Calu3 (cell line): ENCODE data around the gene DNTTIP2. TPM values are rescaled to one million over a fixed set of nuclear protein-coding genes. Genes with fewer than 3 reads are reported as not detected.
"Not testable (repeated sequence)": the region's sequence is repeated elsewhere in the genome, so short reads cannot be mapped to it uniquely, and the experiment has no call there.

ENCODE experiments used
- BruUV-seq: library from RNA; stranded (reverse); fragments of 400-500 nt; replicated peaks from 2 replicates; lab custom pipeline; 2021; lab: Mats Ljungman, UMichigan
- CTCF ChIA-PET: fragments of 300-600 bp; sonication (Branson Sonifier 250); formaldehyde crosslinking; loops from one replicate; lab custom pipeline; 2022; ENCODE audit warnings: antibody characterized with exemption; lab: Charles Lee
- DNase-seq: peaks from one replicate; pipeline ENCODE4 v3.0.0; 2022
- H3K27ac Mint-ChIP-seq: one replicate; pipeline ENCODE4 v1.8.0; 2022; ENCODE audit warnings: mixed read lengths; ENCODE audit not compliant: unreplicated experiment
- H3K27me3 Mint-ChIP-seq: one replicate; pipeline ENCODE4 v1.8.0; 2022; ENCODE audit warnings: mixed read lengths; ENCODE audit not compliant: unreplicated experiment
- H3K36me3 Mint-ChIP-seq: one replicate; pipeline ENCODE4 v1.8.0; 2022; ENCODE audit warnings: mild to moderate bottlenecking, moderate library complexity, mixed read lengths; ENCODE audit not compliant: insufficient read depth, unreplicated experiment
- H3K4me1 Mint-ChIP-seq: one replicate; pipeline ENCODE4 v1.8.0; 2022; ENCODE audit warnings: mild to moderate bottlenecking, low read depth, mixed read lengths; ENCODE audit not compliant: unreplicated experiment
- H3K4me3 Mint-ChIP-seq: one replicate; pipeline ENCODE4 v1.8.0; 2022; ENCODE audit warnings: mild to moderate bottlenecking, low read depth, moderate library complexity, mixed read lengths; ENCODE audit not compliant: unreplicated experiment
- H3K9me3 Mint-ChIP-seq: one replicate; pipeline ENCODE4 v1.8.0; 2022; ENCODE audit warnings: low read depth, mixed read lengths; ENCODE audit not compliant: unreplicated experiment
- CTCF ChIP-seq: fragments of 200-600 bp; IDR thresholded peaks from one replicate; pipeline ENCODE4 v1.8.0; 2022; ENCODE audit warnings: antibody characterized with exemption; ENCODE audit not compliant: unreplicated experiment
- intact Hi-C: fragments of 100-400 bp; cut with micrococcal nuclease; formaldehyde crosslinking; loops from one replicate; pipeline ENCODE4 v1.10.0; 2022; ENCODE audit not compliant: unreplicated experiment
- total RNA-seq: library from RNA; stranded (reverse); gene quantifications from 2 replicates; pipeline ENCODE4 v1.2.3, GENCODE V29; 2022

Gene DNTTIP2
- total RNA-seq, 1 experiment from 2014 or later: 71.8 TPM

- Mint-ChIP-seq H3K27me3 (peaks cover 16% of the 10 kb centered on the region), H3K9me3 (peaks cover 9% of the 10 kb centered on the region), H3K4me3 (no peak overlapping the region), H3K36me3 (peaks cover 20% of the 10 kb centered on the region), H3K27ac (no peak overlapping the region), H3K4me1 (no peaks in the 10 kb centered on the region)
- TF ChIP-seq CTCF: no peak
- DNase-seq: no peak
- no TSS peak for BruUV-seq
- intact Hi-C loops: no loop called here
- CTCF ChIA-PET: no interaction called here
These were observed 27.7 kb downstream of the DNTTIP2 start for GRCh38 chr1:93851327-93851712.

GRCh38 chr1:93850687-93851326 lies 28.2 kb downstream of the DNTTIP2 start:
- peaks cover 25% of the 10 kb centered on the region for H3K36me3 Mint-ChIP-seq
- H3K27me3 Mint-ChIP-seq: peaks cover 15% of the 10 kb centered on the region
- BruUV-seq, H3K4me1 Mint-ChIP-seq, H3K4me3 Mint-ChIP-seq, H3K9me3 Mint-ChIP-seq, H3K27ac Mint-ChIP-seq, intact Hi-C loops, CTCF ChIA-PET: not testable (repeated sequence)
- TF ChIP-seq CTCF: peak; percentile 73
- DNase-seq: peak; percentile 62

GRCh38 chr1:93848350-93848883 lies 30.6 kb downstream of the DNTTIP2 start:
- Mint-ChIP-seq H3K4me3 (peak overlapping the region; percentile 84), H3K4me1 (peaks cover 20% of the 10 kb centered on the region), H3K27me3 (no peaks in the 10 kb centered on the region), H3K9me3 (peaks cover 6% of the 10 kb centered on the region), H3K36me3 (peaks cover 29% of the 10 kb centered on the region), H3K27ac (peak overlapping the region; percentile 95)
- no peak for DNase-seq
- no TSS peak for BruUV-seq
- no peak for TF ChIP-seq CTCF
- intact Hi-C loops: loop anchor here (5.0 to 10.0 kb wide), 3 partner anchors 59 to 544 kb away; partner anchors contain the start of gene GCLM
- CTCF ChIA-PET: no interaction called here

GRCh38 chr1:93847811-93848288 lies 31.2 kb downstream of the DNTTIP2 start:
- Mint-ChIP-seq H3K36me3 (peaks cover 29% of the 10 kb centered on the region), H3K27me3 (no peaks in the 10 kb centered on the region), H3K4me1 (peaks cover 20% of the 10 kb centered on the region), H3K27ac (peak overlapping the region; percentile 95), H3K9me3 (peaks cover 6% of the 10 kb centered on the region), H3K4me3 (peak overlapping the region; percentile 84)
- TF ChIP-seq CTCF: no peak
- intact Hi-C loops: loop anchor here (5.0 to 10.0 kb wide), 3 partner anchors 59 to 543 kb away; partner anchors contain the start of gene GCLM
- peak; percentile 71 for DNase-seq
- CTCF ChIA-PET: interaction anchor here (0.7 kb wide), 3 partner anchors 62 to 167 kb away, joined by 3 read pairs; partner anchors contain the start of gene GCLM
- no TSS peak for BruUV-seq
